GM19023 (cell line): Measurements from ENCODE around the gene ADAM23.

Source experiments
- ATAC-seq: cut with Tn5 transposase; IDR thresholded peaks from one replicate; pipeline ENCODE4 v1.9.1; 2021; ENCODE audit warnings: mild to moderate bottlenecking, moderate library complexity; ENCODE audit not compliant: unreplicated experiment

ADAM23 gene

DNA sequence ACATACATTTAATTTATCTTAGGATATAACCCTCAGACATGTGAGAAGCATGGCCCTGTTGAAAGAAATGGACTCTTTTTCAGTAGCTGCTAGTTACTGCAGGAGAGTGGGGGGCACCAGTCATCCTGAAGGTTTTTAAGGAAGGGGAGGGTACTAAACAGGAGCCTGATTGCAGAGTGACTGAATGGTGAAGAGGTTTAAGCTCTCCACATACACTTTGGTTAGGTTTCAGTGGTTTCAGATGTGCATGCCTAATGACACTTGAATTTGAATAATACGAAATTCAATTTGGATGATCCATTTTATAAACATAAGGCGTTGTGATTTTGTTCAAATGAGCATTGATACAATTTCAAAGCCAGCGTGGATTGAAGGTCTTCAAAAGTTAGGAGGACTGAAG, 188.0 kb downstream of the ADAM23 start:
- ATAC-seq: no peak

DNA sequence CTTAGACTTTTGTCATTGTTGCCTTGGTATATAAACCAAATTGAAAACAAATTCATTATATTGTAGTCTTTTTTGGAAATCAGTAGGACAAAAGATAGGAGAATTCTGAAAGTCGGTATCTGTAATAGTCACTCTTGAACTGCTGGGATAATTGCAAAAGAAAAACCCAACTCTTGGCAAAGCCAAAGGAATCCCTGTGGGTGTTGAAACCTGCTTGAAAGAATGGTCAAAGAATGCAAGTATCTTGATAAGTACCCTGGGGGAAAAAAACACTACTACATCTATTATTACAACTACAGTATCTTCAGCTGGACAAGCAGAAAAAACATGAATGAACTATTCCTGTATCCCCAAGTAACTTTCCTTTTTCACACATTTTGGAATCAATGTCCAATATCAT, 191.7 kb downstream of the ADAM23 start:
- no peak for ATAC-seq

DNA sequence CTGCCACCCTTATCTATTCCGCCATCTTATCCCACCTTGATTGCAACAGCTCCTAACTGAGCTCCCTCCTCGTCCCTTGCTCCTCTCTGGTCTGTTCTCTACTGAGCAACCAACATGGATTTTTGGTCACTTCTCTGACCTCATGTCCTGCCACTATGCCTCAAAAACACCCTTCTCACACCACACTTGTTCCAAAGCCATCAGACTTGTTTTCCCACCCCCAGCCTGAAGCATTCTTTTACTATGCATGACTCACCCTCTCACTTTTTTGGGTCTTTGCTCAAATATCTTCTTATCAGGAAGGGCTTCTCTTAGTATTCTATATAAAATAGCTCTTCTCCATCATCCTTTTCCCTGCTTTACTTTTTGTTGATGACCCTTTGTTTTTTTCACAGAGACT, 196.3 kb downstream of the ADAM23 start:
- no peak for ATAC-seq

- ATAC-seq: no peak
These were observed 197.9 kb downstream of the ADAM23 start for GRCh38 chr2:206641226-206641625.

DNA sequence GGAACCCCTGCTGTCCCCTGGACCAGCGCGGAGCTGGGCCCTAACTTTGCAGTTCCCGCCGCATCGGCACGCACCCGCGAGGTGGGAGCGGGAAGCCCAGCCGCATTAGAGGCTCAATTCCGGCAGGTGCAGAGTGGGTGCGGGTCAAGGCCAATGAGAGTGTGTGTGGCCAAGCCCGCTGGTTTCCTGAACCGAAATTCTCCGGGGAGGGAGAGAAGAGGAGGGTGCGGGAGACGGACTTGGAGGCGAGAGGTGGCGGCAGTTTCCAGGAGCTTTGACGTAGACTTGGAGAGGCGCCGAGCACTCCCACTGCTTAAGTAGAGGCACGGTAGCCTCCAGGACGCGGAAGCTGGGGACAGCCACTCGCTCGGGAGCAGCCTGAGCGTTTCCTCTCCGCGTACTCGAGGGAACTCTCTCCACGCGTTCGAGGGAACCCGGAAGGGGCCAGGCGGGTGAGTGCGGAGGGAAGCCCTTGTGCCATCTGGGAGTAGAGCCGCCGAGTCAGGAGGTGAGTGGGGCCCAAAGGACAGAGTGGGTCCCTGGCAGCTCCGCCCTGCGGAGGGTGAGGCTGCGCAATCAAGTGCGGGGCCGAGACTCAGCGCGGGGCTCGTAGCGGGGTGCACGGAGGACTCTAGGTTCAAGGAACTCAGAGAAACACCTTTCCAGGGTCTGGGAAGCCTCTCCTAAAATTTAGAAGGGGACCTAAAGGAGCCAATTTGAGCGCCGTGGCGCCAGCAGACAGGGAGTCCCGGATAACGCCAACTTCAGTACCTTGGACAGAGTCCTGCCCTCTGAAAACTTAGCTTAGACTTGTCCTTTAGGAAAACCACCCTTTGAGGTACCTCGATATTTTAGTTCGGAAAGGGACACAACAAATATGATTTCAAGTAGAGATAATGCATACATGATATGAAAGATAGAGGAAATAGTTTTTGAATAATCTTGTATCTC, 199.0 kb downstream of the ADAM23 start, which contains the start of gene FAM237A:
TSS of gene FAM237A (plus strand) at position 413 of the 951 bp plus-strand sequence. CDS start 1,750 bp downstream, outside the sequence.
- no peak for ATAC-seq

DNA sequence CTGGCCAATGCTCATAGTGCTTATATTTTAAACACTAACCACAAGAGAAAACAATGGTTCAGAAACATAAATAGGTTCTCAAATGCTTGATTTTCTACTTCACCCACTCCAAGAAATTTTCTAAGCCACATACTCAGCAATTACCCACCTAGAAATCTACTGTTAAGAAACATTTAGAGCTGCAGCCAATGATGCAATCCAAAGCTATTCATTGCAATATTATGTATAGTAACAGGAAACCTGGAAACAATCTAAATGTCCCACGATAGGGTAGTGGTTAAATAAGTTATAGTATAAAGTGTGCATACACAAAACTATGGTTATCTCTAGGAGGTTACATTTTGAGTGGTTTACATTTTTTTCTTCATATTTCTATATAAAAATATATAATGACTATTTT, 204.7 kb downstream of the ADAM23 start:
- ATAC-seq: no peak

GRCh38 chr2:206657087-206657486, 213.8 kb downstream of the ADAM23 start:
- no peak for ATAC-seq

DNA sequence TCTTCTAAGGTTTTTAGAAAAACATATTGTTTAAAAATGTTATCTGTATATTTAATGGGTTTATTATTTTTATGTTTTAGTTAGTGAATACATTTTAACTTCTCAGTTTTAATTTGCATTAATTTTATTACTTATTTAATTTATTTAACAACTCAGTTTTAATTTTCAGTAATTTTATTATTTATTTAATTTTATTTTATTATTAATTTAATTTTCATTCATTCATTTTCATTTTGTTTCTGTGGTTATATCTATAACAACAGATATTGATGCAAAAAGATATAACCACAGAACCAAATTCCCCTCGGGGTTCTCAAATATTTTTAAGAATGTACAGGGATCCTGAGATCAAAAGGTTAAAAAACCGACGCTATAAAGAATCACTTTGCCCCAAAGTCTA, 221.9 kb downstream of the ADAM23 start:
- ATAC-seq: no peak
